ENCODE measurements around the gene PRAC2.

PRAC2 gene

GRCh38 chr17:48717367-48718226 is 5.4 kb upstream of the PRAC2 start:
- Mint-ChIP-seq H3K9me3 (no peaks in the 10 kb centered on the region), H3K4me3 (no peak overlapping the region), H3K27me3 (peaks cover 89% of the 10 kb centered on the region), H3K36me3 (ENCODE audit: low read depth) (no peaks in the 10 kb centered on the region), H3K4me1 (ENCODE audit: low read depth) (peaks cover 19% of the 10 kb centered on the region), H3K27ac (no peak overlapping the region)
- DNase-seq: no peak

- Mint-ChIP-seq H3K27me3 (peaks cover 93% of the 10 kb centered on the region), H3K4me3 (peak overlapping the region; percentile 47), H3K4me1 (ENCODE audit: low read depth) (peaks cover 22% of the 10 kb centered on the region), H3K27ac (peak overlapping the region; percentile 80), H3K36me3 (ENCODE audit: low read depth) (no peaks in the 10 kb centered on the region), H3K9me3 (no peaks in the 10 kb centered on the region)
- peak; percentile 36 for DNase-seq
These were observed 4.7 kb upstream of the PRAC2 start for GRCh38 chr17:48718227-48718760.

- H3K27me3 Mint-ChIP-seq: peaks cover 95% of the 10 kb centered on the region
- peak overlapping the region; percentile 47 for H3K4me3 Mint-ChIP-seq
- H3K27ac Mint-ChIP-seq: peak overlapping the region; percentile 80
- DNase-seq: peak; percentile 50
- no peaks in the 10 kb centered on the region for H3K9me3 Mint-ChIP-seq
- H3K36me3 Mint-ChIP-seq (ENCODE audit: low read depth): no peaks in the 10 kb centered on the region
- H3K4me1 Mint-ChIP-seq (ENCODE audit: low read depth): peaks cover 29% of the 10 kb centered on the region
These were observed 4.0 kb upstream of the PRAC2 start for GRCh38 chr17:48718761-48719641.

GRCh38 chr17:48719642-48720265 is 3.2 kb upstream of the PRAC2 start:
- Mint-ChIP-seq H3K9me3 (no peaks in the 10 kb centered on the region), H3K4me1 (ENCODE audit: low read depth) (peaks cover 37% of the 10 kb centered on the region), H3K27me3 (peaks cover 95% of the 10 kb centered on the region), H3K27ac (no peak overlapping the region), H3K4me3 (no peak overlapping the region), H3K36me3 (ENCODE audit: low read depth) (no peaks in the 10 kb centered on the region)
- DNase-seq: peak; percentile 37

GRCh38 chr17:48720266-48721008 is 2.5 kb upstream of the PRAC2 start:
- Mint-ChIP-seq H3K4me3 (no peak overlapping the region), H3K27me3 (peaks cover 98% of the 10 kb centered on the region), H3K36me3 (ENCODE audit: low read depth) (no peaks in the 10 kb centered on the region), H3K4me1 (ENCODE audit: low read depth) (peaks cover 43% of the 10 kb centered on the region), H3K9me3 (no peaks in the 10 kb centered on the region), H3K27ac (peak overlapping the region; percentile 61)
- no peak for DNase-seq

GRCh38 chr17:48721009-48721402 is 2.0 kb upstream of the PRAC2 start:
- H3K27me3 Mint-ChIP-seq: peaks cover 99% of the 10 kb centered on the region
- no peak overlapping the region for H3K27ac Mint-ChIP-seq
- peaks cover 44% of the 10 kb centered on the region for H3K4me1 Mint-ChIP-seq (ENCODE audit: low read depth)
- no peaks in the 10 kb centered on the region for H3K36me3 Mint-ChIP-seq (ENCODE audit: low read depth)
- no peak overlapping the region for H3K4me3 Mint-ChIP-seq
- H3K9me3 Mint-ChIP-seq: no peaks in the 10 kb centered on the region
- no peak for DNase-seq

GRCh38 chr17:48722201-48722907 is 631 bp upstream of the PRAC2 start, which contains the start of gene PRAC1:
Gene PRAC1 (minus strand): TSS chr17:48722518. CDS start chr17:48722392, 126 bp downstream.
- Mint-ChIP-seq H3K4me3 (peak within 1 kb of the TSS; percentile 23), H3K36me3 (ENCODE audit: low read depth) (no peaks in the 10 kb centered on the region), H3K4me1 (ENCODE audit: low read depth) (peaks cover 47% of the 10 kb centered on the region), H3K9me3 (no peaks in the 10 kb centered on the region), H3K27ac (no peak within 1 kb of the TSS), H3K27me3 (peaks cover 100% of the 10 kb centered on the region)
- no peak for DNase-seq

- Mint-ChIP-seq H3K36me3 (ENCODE audit: low read depth) (no peaks in the 10 kb centered on the region), H3K4me3 (peak overlapping the region; percentile 23), H3K4me1 (ENCODE audit: low read depth) (peaks cover 45% of the 10 kb centered on the region), H3K27ac (no peak overlapping the region), H3K27me3 (peaks cover 100% of the 10 kb centered on the region), H3K9me3 (no peaks in the 10 kb centered on the region)
- DNase-seq: peak; percentile 46
These were observed 652 bp downstream of the PRAC2 start for GRCh38 chr17:48723423-48724250.

GRCh38 chr17:48724251-48725003 is 1.4 kb downstream of the PRAC2 start:
- DNase-seq: peak; percentile 81
- peak overlapping the region; percentile 50 for H3K4me3 Mint-ChIP-seq
- no peaks in the 10 kb centered on the region for H3K9me3 Mint-ChIP-seq
- H3K27ac Mint-ChIP-seq: peak overlapping the region; percentile 52
- H3K4me1 Mint-ChIP-seq (ENCODE audit: low read depth): peaks cover 43% of the 10 kb centered on the region
- H3K27me3 Mint-ChIP-seq: peaks cover 100% of the 10 kb centered on the region
- no peaks in the 10 kb centered on the region for H3K36me3 Mint-ChIP-seq (ENCODE audit: low read depth)

GRCh38 chr17:48725004-48725287 is 2.0 kb downstream of the PRAC2 start:
- H3K27ac Mint-ChIP-seq: no peak overlapping the region
- H3K27me3 Mint-ChIP-seq: peaks cover 100% of the 10 kb centered on the region
- no peaks in the 10 kb centered on the region for H3K36me3 Mint-ChIP-seq (ENCODE audit: low read depth)
- DNase-seq: peak; percentile 40
- peaks cover 42% of the 10 kb centered on the region for H3K4me1 Mint-ChIP-seq (ENCODE audit: low read depth)
- H3K9me3 Mint-ChIP-seq: no peaks in the 10 kb centered on the region
- H3K4me3 Mint-ChIP-seq: peak overlapping the region; percentile 20

- DNase-seq: no peak
- Mint-ChIP-seq H3K27ac (no peak overlapping the region), H3K27me3 (peaks cover 100% of the 10 kb centered on the region), H3K36me3 (ENCODE audit: low read depth) (no peaks in the 10 kb centered on the region), H3K4me3 (peak overlapping the region; percentile 20), H3K4me1 (ENCODE audit: low read depth) (peaks cover 41% of the 10 kb centered on the region), H3K9me3 (no peaks in the 10 kb centered on the region)
These were observed 2.5 kb downstream of the PRAC2 start for GRCh38 chr17:48725288-48726064.
